NCI-H345 treated with DMSO at 0.1 percent for 48 hours (cell line): ENCODE data around the gene DDX54.
"Not testable (repeated sequence)": the region's sequence is repeated elsewhere in the genome, so short reads cannot be mapped to it uniquely, and the experiment has no call there.

Experiments used
- DNase-seq: peaks from one replicate; lab custom pipeline; 2025; ENCODE audit not compliant: unreplicated experiment; lab: John Stamatoyannopoulos, UW

The DDX54 gene

GRCh38 chr12:113128802-113129663, 56.2 kb downstream of the DDX54 start:
- no peak for DNase-seq

GRCh38 chr12:113127791-113128199, 57.5 kb downstream of the DDX54 start:
- DNase-seq: no peak

GRCh38 chr12:113120670-113121370, 64.5 kb downstream of the DDX54 start:
- peak; percentile 78 for DNase-seq

- no peak for DNase-seq
Observed at GRCh38 chr12:113119980-113120669, 65.2 kb downstream of the DDX54 start.

GRCh38 chr12:113118142-113118541, 67.1 kb downstream of the DDX54 start:
- no peak for DNase-seq

- DNase-seq: not testable (repeated sequence)
Observed at GRCh38 chr12:113117684-113118083, 67.6 kb downstream of the DDX54 start.

- no peak for DNase-seq
Observed at GRCh38 chr12:113116875-113117274, 68.4 kb downstream of the DDX54 start.

GRCh38 chr12:113115455-113116126, 69.7 kb downstream of the DDX54 start:
- DNase-seq: no peak

GRCh38 chr12:113114447-113115178, 70.7 kb downstream of the DDX54 start:
- DNase-seq: no peak

GRCh38 chr12:113113397-113113796, 71.9 kb downstream of the DDX54 start:
- no peak for DNase-seq

GRCh38 chr12:113112043-113112899, 73.0 kb downstream of the DDX54 start:
- no peak for DNase-seq

- no peak for DNase-seq
Observed at GRCh38 chr12:113111247-113111646, 74.0 kb downstream of the DDX54 start.

- no peak for DNase-seq
Observed at GRCh38 chr12:113109872-113110599, 75.2 kb downstream of the DDX54 start.

GRCh38 chr12:113109360-113109759, 75.9 kb downstream of the DDX54 start:
- no peak for DNase-seq

- DNase-seq: no peak
Observed at GRCh38 chr12:113108308-113108707, 77.0 kb downstream of the DDX54 start.
